ENCODE results near the gene DPYSL5.
A peak's percentile ranks its signal among the peaks of the same experiment; 100 is the strongest.

Gene DPYSL5

GRCh38 chr2:26846334-26847306 is 1.3 kb upstream of the DPYSL5 start:
- peak; percentile 67 for DNase-seq

- no peak for DNase-seq
These were observed 651 bp upstream of the DPYSL5 start for GRCh38 chr2:26847307-26847654.

GRCh38 chr2:26848336-26849055 is 564 bp downstream of the DPYSL5 start:
- no peak for DNase-seq

- DNase-seq: no peak
These were observed 1.4 kb downstream of the DPYSL5 start for GRCh38 chr2:26849056-26849999.

- no peak for DNase-seq
These were observed 2.1 kb downstream of the DPYSL5 start for GRCh38 chr2:26850000-26850431.

DNA sequence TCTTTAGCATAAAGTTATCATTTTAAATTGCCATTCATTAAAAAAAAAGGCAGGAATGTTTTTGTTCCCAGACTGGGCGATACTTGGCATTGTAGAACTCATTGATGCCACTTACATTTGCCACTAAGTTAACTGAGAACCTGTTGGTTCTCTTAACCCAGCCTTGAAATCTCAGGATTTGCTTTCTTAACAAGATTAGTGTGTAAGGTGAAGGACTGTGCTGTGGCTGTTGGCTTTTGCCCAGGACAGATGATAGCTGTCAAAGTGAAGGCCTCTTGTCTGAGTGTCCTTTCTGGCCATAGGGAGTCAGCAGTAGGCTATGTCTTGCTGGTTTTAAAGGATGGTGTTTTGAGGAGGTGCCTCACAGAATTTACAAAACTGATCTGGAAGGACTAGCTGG is 2.6 kb downstream of the DPYSL5 start:
- peak; percentile 6 for DNase-seq

DNA sequence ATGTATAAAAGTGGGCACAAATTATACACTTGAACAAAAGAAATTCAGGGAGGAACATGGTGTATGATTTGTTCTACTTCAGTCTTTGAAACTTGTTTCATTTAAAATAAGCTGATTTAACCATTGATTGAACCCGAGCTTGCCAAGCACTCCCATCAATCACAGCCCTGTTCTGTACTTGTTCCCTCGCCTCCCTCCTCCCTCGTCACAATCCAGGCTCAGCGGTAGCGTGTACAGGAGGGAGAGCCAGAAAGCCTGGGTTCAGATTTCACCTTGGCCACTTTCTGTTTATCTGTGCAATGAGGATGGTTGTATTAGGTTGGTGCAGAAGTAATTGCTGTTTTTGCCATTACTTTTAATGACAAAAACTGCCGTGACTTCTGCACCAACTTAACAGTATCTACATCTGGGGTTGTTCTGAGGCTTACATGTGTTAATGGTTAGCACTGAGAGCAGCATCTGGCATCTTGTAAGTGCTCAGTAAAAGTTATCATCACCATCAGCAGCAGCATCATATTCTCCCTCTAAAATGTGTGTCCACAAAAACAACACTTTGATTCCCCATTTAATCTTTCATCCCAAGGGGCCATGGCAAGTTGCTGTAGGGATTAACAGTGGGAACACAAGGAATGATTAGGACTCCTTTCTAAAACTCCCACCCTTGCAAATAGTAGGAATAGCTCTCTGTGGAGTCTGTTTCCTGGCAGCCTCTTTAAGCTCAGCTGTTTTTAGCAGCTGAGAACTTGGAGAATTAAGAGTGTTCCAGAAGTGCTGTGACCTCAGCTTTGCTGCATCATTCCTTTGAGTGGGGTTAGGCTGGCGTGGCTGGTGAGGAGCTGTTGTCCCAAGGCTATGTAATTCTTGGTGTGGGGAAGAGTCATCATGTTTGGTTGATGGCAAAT is 4.7 kb downstream of the DPYSL5 start:
- DNase-seq: no peak

DNA sequence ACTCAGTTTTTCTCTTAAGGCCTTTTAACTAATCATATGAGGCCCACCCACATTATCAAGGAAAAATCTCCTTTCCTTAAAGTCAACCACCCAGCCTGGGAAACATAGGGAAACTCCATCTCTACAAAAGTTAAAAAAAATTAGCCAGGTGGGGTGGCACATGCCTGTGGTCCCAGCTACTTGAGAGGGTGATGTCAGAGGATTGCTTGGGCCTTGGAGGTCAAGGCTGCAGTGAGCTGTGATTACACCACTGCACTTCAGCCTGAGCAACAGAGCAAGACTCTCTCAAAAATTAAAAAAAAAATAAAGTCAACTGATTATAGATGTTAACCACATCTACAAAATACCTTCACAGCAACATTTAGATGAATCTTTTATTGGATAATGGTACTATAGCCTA is 5.8 kb downstream of the DPYSL5 start:
- DNase-seq: no peak

GRCh38 chr2:26854283-26854827 is 6.4 kb downstream of the DPYSL5 start:
- no peak for DNase-seq

DNA sequence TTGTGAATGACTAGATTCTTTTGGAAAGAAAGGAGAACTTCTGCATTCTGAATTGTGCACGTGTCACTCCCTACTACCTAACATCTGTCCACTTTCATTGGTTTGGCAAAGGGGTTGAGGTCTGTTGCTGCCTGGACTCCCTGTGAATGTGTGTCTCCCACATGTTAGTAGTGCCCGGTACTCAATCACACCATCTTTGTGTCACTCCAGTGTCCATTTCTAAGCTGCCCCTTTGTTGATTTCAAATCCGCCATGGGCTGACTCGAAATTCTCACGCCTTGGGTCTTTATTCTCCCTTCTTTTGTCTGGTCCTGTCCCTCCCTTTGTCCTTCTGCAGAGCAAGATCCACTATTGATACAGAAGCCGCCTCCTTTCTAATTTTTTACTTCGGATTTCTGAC is 7.5 kb downstream of the DPYSL5 start:
- DNase-seq: no peak

GRCh38 chr2:26859622-26860021 is 11.7 kb downstream of the DPYSL5 start:
- no peak for DNase-seq

GRCh38 chr2:26860211-26860850 is 12.4 kb downstream of the DPYSL5 start:
- no peak for DNase-seq

DNA sequence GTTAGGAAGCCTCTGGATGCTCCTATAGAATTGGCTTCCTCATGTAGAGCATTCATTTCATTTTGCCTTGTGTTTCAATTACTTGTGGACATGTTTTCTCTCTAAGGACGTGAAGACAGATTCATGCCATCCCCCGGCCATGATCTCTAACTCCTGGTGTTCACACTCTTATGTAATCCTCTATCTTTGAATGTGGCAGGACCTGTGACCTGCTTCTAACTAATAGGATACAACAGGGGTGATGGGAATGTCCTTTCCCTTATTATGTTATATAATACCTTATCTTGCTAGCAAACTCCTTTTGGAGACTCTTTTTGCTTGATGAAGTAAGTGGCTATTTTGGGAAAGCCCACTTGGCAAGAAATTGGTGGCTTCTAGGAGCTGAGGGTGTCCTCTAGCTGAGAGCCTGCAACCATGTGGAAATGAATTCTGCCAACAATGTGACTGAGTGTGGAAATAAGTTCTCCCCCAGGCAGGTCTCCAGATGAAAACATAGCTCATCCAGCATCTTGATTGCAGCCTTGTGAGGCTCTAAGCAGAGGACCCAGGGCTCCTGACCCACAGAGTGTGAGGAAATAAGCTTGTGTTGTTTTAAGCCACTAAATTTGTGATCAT is 13.8 kb downstream of the DPYSL5 start:
- no peak for DNase-seq

- no peak for DNase-seq
These were observed 16.3 kb downstream of the DPYSL5 start for GRCh38 chr2:26864226-26864625.

DNA sequence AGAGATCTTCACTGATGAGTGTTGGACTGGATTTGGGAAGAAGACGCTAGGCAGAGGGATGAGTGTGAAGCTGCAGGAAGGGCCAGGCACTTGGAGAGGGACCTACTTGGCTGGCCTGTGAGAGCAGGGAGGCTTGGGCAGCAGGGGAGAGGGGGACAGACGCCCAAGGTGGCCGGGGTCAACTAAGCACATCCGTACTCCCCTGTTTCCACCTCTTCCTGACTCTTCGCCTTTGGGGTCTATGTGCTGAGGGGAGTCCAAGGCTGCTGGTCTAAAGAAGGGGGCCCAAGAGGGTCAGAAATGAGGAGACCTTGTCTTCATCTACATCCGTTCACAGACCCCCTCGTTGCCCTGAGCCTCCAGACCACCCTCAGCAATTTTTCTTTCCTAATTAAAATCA is 16.7 kb downstream of the DPYSL5 start:
- no peak for DNase-seq

GRCh38 chr2:26870585-26871095 is 22.7 kb downstream of the DPYSL5 start:
- DNase-seq: no peak

- DNase-seq: peak; percentile 36
These were observed 25.5 kb downstream of the DPYSL5 start for GRCh38 chr2:26873286-26873983.

DNA sequence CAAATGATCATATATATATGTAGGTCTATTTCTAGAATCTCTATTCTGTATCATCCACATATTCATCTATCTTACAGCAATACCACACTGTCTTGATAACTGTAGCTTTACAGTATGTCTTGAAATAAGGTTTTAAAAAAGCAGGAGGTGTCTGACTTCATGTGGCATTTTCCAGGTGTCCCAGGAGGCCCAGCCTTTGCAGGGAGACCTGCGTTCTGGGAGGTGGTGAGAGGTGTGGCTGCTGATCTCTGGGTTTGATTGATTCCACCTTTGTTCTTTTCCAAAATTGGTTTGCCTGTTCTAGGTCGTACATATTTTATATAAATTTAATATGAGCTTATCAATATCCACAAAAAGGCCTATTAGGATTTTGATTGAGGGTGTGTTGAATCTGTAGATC is 26.6 kb downstream of the DPYSL5 start:
- no peak for DNase-seq

DNA sequence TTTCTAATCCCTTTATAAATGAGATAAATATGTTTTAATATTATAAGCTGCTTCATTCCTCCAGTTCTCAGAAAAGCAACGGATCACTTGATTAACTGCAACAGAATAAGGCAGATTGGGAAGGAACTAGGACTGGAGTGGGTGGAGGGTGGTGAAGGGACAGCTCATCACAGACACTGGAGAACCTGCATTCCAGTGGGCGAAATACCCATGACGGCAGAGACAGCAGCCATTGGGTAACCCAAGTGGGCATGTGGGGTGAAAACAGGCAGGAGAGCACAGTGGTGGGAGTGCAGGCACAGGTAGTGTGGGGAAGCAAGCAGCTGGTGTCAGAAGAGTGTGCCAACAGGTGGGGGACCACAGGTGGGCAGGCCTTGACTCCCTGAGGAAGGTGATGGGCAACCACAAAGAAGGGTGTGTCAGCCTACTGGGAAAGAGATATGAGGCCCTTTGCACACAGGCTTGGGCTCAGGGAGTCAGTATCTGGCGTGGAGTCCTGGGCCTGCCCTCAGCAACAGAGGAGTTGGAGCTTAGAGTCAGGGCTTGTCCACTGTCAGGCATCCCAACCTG is 27.2 kb downstream of the DPYSL5 start:
- DNase-seq: no peak
